HG03520 (cell line): ENCODE data around the gene SLC6A6.
A peak's percentile ranks its signal among the peaks of the same experiment; 100 is the strongest.

Experiments
- ATAC-seq: cut with Tn5 transposase; IDR thresholded peaks from one replicate; pipeline ENCODE4 v1.9.1; 2021; ENCODE audit warnings: mild to moderate bottlenecking, moderate library complexity; ENCODE audit not compliant: unreplicated experiment

The SLC6A6 gene

DNA sequence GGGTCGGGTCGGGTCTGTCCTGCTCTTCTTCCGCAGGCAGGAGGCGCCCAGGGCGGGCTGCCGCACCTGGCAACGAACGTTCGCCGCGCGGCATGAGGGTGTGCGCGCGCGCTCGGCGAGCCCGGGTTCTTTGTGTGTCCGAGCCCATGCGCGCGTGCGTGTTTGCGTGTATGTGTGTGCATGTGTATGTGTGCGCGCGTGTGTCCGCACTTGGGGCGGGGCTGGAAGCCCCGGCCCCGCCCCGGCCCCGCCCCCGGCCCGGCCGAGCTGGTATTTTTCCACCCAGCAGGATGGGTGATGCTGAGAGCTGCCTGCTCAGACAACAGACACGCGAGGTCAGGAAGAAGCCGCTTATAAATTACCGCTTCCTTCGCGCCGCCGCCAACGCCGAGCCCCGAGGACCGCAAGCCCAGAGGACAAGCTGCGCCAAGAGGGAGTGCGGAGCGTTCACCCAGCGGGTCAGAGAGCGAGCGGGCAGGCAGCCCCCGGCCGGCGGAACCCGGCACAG is at the start of gene SLC6A6:
TSS of gene SLC6A6 (plus strand) at position 303 of the 508 bp plus-strand sequence. CDS start 41,029 bp downstream, outside the sequence.
- ATAC-seq, result peak; percentile 73

DNA sequence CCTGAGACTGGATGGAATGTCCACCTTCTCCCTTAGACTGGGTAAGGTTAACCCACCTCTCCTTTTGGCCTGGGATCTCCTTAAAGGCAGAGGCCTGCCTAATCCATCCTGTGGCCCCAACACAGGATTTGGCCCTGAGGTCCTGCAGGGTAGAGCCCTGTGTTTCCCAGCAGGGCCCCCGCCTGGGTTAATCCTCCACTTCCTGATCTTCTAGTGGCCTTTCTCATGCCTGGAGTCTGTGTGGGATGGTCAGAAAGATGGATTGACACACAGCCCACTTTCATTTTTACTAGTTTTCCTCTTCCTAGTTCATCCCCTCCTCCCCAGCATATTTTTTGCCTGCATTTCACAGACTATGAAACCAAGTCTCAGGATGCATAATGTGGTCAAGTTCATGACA is 48.9 kb upstream of the SLC6A6 start:
- ATAC-seq, result no peak

DNA sequence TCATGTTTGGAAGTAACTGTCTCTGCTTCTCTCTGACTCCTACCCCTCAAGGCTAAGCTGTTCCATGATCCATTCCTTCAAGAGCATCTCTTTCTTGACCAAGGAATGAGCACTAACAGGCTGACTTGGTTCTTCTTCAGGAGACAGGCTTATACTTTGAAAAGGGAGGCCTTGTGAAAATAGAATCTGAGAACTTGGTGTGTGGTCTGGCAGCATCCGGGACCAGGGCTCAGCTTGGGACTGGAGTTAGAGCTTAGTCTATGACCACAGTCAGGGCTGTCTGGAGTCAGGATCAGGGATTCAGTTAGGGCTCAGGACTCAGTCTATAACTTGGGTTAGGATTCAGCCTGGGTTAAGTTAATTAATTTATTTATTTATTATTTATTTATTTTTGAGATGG is 44.9 kb upstream of the SLC6A6 start:
- ATAC-seq, result no peak

DNA sequence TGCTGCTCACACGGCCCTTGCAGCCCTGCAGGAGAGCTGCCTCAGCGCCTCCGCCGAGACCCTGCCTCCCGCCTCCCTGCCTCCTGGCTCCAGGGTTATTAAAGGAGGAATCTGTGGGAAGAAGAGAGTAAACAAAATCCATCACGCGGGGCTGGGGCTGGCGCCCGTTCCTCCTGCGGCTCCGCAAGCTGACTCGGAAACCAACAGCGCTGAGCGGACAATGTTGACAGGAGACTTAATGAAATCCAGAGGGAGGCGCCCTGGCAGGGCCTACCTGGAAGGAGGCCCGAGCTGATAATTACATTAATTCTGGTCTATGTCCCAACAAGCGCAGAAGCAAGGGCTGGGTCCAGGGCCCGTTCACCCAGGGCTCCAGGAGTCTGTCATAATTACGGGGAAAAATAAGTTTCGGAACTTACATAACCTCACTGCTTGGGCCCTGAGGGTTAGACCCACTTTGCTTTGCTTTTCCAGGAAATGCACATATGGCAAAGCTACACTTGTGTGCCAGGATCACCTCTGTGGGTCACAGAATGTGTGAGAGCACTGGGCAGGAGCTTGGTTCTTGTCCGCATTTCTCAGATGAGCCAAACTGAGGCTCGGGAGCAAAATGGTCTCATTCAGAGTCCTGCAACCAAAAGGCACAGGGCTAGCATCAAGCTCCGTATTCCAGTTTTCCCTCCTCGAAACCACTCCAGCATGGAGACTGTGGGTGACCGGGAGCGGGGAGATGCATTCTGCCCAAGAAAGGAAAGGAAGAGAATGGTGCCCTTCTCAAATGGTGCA is 43.8 kb upstream of the SLC6A6 start:
- ATAC-seq, result no peak

DNA sequence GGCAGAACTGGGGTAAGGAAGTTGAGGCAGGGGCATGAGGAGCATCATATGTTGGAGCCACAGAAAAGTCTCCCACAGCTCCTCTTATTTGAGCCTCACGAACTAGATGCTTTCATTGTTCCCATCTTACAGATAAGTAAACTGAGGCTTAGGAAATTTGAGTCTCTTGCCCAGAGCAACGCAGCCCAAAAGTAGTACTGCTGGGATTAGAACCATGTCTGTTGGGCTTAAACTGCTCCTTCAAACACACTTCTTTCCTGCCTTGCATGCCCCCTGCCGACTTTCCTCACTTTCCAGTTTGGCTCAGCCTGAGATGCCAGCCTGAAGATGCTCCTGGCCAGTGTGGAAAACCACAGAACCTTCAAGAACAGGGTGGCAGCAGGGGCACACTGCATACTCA is 43.1 kb upstream of the SLC6A6 start:
- ATAC-seq, result no peak

DNA sequence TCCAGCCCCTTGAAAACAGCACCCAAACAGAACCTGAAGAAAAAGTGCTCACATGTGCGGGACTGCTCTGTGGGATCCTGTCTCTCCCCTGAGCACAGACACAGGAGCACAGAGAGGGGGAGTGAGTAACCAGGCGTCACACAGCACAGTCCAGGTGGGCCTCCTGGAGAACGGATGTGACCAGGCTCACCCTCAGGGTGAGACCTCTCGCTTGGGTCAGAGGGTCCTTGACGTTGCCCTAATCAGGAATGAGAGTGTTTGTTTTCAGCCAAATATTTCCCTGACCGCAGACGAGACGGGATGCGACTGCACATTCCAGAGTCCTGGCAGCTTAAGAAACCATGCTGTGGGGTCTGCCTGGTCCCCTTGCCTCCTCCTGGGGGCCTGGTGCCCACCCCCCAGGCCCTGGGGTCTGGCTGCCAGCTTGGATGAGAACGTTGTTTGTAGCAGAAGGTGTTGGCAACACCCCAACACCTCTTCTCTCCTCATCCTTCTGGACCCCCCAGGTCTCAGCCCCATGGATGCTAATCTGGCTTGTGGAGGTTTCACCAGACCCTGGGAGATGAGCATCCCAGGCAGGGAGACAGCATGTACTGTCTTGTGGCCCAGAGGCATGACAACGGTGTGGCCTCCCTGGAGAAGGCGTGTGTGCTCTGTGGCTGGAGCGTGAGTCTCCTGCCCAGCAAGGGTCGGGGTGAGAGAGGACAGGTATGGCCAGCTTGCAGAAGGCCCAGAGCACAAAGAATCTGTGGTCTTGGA is 42.1 kb upstream of the SLC6A6 start:
- ATAC-seq, result no peak

DNA sequence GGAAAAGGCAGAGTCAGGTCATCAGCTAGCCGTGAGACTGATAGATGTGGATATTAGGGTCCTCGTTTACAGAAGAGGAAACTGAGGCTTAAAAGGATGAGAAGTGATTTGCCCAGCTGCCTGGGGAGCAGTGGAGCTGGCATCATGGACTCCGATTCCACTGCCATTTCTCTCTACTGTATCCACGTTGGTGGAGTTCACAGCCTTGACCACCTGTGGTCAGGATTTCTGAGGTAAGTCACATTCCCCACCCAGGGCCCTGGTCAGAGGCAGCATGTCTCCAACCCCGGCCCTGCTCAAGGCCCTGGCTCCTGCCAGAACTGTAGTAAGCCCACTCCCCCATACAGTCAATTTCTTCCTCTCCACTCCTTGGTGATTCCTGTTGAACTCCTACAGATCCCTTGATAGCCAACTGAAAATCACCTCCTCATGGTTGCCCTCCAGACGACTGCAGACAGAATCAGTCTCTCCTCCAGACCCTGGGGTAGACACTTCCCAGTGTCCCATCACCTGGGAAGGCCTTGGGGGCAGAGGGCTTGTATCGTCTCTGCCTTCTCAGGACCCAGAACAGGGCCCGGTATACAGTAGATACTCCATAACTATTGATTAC is 41.2 kb upstream of the SLC6A6 start:
- ATAC-seq, result no peak

DNA sequence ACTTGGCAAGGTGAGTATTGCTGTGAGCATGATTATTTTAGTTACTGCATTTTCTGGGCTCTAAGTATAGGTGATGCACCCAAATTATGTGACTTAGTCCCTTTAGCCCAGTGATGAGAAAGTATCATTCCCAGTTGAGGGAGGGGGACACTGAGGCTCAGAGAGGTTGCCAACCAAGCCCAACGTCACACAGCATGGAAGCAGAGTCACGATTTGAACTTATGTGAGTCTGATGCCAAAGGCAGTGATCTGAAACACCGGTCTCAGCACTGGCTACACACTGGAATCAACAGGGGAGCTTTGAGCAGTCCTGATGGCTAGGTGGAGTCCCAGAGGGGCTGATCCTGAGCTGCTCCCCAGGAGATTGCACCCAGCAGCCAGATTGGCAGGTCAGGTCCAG is 39.5 kb upstream of the SLC6A6 start:
- ATAC-seq, result no peak

DNA sequence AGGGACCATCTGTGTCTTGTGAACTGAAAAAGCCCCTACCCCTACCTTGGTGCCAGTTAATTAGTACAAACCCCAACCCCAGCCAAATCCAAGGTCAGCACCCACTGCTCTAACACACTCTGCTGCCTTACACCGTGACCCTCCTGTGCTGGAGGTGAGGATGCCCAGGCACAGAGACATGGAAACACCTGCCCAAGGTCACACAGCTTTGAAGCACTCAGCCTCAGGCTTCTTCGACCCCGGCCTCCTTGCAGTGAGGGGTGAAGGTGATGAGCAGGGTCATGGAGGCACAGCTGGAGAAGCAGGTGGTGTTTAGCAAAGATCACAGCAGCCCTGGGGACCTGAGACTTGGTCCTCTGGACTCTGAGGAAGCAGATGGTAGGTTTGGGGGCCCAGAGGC is 39.0 kb upstream of the SLC6A6 start:
- no peak for ATAC-seq

DNA sequence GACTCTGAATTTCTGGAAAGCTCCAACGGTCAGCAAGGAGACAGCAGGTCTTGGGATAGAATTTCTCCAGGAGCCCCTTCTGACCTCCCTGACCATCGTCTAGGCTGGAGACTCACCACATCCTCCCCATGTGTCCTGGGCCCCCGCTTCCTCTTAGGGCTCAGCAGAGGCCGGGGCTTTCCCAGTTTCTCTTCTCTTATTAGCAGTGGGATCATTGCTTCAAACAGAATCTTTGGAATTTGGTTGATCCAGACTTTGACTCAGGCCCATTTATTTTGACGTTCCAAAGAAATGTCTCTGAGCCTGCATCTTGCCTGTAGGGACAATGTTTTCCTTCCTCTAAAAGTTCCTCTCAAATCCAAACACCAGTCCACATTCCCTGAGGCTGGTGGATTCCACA is 38.4 kb upstream of the SLC6A6 start:
- ATAC-seq, result no peak

DNA sequence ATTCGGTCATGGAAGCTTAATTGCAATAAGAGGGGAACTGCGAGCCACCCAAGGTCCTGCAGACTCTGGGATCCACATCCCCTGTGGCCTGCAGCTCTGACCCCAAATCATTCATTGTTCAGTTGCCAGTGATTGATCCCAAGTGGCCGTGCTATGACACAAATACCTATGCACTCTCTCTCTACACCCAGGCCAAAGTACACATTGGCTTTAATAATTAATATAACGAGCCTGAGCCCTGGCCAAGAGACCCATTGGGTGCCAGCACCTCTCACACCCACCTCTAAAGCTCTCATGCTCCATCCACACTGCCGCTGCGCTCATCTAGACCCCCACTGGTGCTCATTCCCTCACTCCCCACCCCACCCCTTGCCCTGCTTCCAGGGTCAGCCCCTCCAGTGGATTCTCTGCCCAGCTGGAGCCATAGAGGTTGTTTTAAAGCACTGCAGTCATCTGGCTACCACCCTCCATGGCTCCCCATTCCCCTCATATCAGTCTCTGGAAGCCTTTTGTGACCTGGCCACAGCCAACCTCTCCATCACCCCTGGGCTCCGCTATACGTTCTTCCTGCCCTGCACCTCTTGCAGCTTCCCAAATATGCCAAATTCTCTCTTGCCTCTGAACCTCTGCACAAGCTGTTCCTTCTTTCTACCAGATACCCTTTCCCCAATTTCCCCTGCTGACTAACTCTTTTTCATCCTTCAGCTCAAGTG is 37.7 kb upstream of the SLC6A6 start:
- no peak for ATAC-seq

DNA sequence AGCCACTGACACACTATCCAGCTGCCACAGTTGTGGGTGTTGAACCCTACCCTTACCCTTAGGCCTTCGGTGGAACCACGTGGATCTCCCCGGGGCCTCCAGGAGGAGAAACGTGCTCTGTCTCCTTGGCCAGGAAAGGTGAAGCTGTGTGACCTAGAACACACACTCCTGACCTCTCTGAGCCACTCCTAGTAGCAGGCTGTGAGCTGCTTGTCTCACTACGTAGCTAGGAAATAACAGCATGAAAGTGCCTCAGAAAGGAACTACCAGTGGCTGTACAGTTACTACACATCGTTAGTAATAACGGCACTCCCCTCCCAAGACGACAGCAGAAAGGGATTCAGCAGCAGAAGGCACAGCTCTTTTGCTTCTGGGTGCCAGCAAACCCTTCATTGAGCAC is 36.2 kb upstream of the SLC6A6 start:
- ATAC-seq, result no peak

DNA sequence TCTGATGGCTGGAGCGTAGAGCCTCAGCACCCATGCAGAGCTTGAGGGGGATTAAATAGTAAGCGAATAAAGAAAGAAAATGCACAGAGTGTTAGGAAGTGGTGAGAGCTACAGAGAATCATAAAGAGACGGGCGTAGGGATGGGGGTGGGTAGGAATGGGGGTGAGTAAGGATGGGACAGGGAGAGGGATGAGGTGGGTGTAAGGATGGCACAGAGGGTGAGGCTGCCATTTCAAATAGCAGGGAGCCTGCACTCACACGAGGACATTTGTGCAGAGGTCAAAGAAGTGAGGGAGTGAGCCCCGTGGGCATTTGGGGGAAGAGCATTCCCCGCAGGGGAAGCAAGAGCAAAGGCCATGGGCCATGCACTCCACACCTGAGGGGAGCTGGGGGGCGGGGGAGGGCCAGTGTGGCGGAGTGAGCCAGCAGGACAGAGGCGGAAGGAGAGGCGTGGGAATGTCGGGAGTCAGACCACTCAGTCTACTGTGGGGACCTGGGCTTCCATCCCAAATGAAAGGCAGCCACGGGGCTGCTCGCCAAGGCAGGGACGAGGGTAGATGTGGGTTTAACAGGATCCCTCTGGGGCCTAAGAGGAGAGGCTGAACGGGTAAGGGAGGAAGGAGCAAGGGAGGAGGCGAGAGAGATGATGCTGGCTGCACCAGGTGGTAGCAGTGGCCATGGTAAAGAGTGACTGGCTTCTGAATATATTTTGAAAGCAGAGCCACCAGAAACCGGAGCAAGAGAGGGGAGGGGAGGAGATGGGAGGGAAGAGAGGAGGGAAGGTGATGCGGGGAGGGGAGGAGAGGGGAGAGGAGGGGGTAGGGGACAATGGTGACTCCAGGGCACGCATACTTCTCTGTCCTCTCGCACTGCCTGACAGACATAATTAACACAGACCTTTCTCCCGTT is 35.2 kb upstream of the SLC6A6 start:
- ATAC-seq, result no peak

DNA sequence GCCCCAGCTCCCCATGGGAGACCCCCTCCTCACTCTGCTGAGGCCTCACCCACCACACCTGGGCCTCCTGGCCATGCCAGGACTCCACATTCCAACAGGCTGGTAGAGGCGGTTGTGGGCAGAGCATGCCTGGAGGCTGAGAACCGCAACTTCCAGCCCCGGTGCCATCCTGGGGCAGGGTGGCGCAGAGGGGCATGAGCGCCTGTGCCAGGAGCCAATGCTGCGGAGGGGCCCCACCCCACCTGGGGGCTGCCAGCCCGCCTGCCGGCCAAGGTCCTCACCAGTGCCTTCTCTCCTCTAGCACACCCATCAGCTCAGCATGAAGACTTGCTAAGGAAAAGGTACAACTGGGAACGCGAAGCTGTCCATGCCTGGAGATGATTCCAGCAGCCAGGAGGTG is 34.3 kb upstream of the SLC6A6 start:
- ATAC-seq, result no peak

DNA sequence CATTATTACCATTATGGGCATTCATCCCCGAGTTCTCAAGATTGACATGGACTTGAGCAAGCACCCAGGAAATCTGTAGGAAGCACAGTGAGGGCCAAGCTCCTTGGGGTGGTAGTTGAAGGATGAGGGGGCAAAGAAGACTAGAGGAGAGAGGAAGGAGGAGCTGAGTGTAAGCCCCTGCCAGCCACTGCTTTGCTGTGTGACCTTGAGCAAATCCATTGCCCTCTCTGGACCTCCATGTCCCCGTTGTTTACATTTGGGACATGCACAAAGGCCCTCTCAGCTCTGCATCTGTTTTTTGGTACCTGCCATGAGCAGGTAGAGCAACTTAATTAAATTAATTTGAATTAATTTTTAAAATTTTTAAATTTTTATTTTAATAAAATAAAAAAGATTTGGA is 33.5 kb upstream of the SLC6A6 start:
- no peak for ATAC-seq

DNA sequence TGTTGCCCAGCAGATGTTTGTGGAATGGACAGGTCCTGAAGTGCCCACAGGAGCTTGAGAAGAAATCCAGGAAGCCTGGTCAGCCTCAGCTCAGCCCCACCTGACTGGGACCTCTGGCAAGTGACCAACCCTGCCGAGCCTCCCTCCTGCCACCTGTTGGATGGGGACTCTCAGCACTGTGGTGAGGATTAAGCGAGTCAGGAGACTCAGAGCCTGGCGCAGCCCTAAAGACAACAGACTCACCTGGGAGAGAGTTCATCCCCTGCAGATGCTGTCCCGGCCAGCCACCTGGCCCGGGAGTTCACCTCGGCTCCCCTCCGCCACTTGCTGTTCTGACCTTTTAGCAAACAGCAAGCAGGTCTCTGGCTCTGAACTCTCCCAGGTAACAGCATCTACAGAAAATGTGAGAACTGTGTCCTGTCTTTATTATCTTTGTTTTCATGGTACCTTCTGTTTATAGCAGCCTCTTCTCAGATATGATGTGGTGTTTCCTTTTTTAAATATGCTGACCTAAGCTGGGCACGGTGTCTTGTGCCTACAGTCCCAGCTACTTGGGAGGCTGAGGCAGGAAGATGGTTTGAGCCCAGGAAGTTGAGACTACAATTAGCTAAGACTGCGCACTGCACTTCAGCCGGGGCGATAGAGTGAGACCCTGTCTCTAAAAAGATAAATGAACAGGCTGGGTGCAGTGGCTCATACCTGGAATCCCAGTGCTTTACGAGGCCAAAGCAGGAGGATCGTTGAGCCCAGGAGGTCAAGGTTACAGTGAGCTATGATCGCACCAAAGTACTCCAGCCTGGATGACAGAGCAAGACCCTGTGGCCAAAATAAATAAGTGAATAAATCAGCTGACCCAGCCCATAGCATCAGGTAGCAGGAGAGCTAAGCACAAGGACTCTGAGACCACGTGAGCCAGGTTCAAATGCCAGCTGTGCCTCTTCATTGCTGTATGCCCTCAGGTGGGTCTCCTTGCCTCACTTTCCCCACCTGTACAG is 32.4 kb upstream of the SLC6A6 start:
- no peak for ATAC-seq

DNA sequence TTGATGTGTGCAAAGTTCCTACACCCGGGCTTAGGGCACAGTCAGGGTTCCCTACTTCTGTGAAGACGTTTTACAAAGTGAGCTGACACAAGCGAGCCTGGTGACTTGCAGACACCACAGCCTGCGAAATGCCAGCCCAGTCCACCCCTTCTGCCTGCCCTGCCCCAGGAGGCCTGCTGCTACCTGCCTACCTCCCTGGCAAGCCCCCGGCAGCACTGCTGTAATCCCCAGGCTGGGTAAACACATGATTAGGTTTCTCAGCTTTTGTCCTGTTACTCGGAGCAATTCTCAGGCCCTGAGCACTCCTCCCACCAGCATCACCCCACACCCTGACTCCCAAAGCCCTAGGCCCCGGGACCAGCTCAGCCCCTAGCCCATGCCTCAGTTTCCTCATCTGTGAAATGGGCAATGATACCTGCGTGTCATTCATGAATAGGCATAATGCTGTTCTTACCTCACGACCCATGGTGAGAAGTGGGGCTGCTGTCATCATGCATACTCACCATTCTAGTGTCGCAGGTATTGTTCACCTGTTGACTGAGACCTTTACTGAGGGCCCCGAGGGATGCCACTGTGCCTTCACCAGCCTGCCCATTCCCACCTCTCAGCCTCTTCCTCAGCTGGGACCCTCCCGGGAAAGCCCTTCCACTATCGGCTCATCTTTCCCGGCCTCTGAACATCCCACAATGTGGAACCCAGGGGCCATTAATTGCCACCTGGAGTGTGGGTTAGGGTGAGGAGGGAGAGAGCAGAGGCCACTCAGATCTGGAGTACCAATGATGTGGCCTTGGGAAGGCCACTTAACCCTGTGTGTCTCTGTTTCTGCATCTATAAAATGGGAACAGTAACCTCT is 31.5 kb upstream of the SLC6A6 start:
- ATAC-seq, result no peak
